Spleen (tissue), 7 donors: ENCODE measurements around the gene ABCC8.

ENCODE experiments used
- CTCF ChIP-seq, 11 experiments: fragments of 200-600 bp in 7 of 11; fragments of 450-650 bp in 4 of 11; sonication (generic) in 4 of 11; IDR thresholded peaks in 8 of 11; conservative IDR thresholded peaks in 3 of 11; 1 replicate in 7 of 11; 2 replicates in 4 of 11; pipeline versions ENCODE4 v1.4.0 to v1.8.0; 2016 to 2021; ENCODE audit warnings: antibody characterized with exemption in 11 of 11, inconsistent platforms in 4 of 11, mild to moderate bottlenecking in 1 of 11
- POLR2A ChIP-seq, 3 donors: fragments of 450-650 bp; IDR thresholded peaks; one replicate each; pipeline ENCODE4 v1.5.1; 2017; ENCODE audit warnings: antibody characterized with exemption in 3 of 3, mild to moderate bottlenecking in 1 of 3
- donor health status: DM: no; HTN: no; CAD: no; lungs with moderate emphysema.
- donor health status: DM: no; HTN: no; CAD: no.
- donor health status: DM: no; HTN: no; CAD: no.

GRCh38 chr11:17502630-17503029 is 26.0 kb upstream of the ABCC8 start:
- TF ChIP-seq POLR2A (IDR thresholded peaks at IDR 0.05) (no peak), CTCF (IDR thresholded peaks at IDR 0.05 in 8 of 11, conservative IDR thresholded peaks at IDR 0.05 in 3 of 11) (no peak)
